Mucosa of gallbladder (tissue), 1 donor: ENCODE data around the gene TTBK1. TPM values are rescaled to one million over a fixed set of nuclear protein-coding genes. Genes with fewer than 3 reads are reported as not detected.

ENCODE experiments used
- DNase-seq: peaks from one replicate; pipeline ENCODE4 v3.0.0-alpha.2; 2020; ENCODE audit warnings: low spot score
- total RNA-seq: library from RNA; stranded (reverse); gene quantifications from one replicate; pipeline ENCODE4 v1.2.1, GENCODE V29; 2021
- donor health status: DM: no; HTN: no; CAD: no.

Gene TTBK1
- total RNA-seq, 1 donor from 2014 or later = 1.6 TPM

DNA sequence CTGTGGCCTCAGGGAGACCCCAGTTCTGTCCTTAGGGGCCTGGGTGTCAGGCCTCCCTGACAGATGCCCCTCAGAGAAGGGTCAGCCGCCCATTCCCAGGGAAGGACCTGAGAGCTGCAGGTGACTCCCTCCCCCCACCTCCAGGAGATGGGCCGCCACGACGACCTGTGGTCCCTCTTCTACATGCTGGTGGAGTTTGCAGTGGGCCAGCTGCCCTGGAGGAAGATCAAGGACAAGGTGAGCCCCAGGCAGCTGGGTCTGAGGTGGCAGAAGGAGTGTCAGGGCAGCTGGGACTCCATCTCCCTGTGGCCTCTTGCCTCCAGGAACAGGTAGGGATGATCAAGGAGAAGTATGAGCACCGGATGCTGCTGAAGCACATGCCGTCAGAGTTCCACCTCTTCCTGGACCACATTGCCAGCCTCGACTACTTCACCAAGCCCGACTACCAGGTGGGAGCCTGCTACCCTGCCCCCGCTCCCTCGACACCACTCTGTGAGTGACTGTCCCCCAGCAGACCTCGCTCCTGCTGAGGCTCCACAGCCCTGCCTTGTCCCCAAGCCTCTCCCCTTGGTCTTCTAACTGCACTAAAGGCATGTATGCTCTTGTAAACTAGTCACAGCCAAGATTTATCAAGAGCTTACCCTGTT is 12.2 kb downstream of the TTBK1 start:
- no peak for DNase-seq

DNA sequence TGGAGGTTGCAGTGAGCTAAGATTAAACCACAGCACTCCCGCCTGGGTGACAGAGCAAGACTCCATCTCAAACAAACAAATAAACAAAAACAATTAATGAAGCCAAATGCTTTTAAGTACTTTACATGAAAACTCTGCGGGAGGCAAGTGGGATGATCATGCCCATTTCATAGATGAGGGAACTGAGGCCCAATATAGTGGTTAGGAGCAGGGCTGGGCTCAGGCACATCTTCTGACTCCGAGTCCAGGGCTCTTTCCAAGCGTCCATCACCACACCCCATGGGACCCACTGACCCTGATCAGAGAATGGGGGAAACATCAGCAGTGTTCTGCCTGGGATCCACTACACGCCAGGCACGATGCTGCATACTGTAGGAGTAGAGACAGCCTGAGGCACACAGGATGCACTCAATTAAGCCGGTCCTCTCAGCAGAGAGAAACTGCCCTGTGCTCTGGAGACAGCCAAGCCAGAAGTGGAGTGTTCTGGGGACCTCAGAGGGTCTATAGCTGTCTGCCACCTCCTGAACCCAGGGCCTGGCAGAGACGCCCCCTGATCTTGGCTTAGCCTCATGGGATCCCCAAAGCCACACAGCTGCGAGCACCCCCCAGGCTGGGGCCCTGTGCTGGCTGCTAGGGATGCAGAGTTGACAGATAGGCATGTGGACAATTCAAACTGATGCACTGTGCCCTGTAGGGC is 13.5 kb downstream of the TTBK1 start:
- DNase-seq = no peak

- DNase-seq = no peak
These were observed 14.3 kb downstream of the TTBK1 start for GRCh38 chr6:43257367-43258145.

DNA sequence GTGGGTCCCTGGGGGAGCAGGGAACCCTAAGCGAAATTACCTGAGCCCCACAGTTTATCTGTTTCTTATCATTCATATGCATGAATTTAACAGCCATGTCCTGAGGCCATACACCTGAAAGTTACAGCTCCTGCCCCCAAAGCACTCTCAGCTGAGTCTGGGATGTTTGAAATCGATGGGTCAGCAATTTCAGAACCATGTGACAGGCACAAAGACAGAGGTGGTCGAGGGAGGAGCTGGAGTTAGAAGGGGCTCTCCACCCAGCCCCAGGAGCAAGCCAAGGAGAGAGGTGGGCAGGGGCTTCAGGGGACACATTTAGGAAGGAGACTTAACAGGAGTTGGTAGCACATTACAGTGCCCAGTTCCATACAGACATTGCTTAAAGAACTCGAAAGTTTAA is 14.9 kb downstream of the TTBK1 start:
- no peak for DNase-seq

DNA sequence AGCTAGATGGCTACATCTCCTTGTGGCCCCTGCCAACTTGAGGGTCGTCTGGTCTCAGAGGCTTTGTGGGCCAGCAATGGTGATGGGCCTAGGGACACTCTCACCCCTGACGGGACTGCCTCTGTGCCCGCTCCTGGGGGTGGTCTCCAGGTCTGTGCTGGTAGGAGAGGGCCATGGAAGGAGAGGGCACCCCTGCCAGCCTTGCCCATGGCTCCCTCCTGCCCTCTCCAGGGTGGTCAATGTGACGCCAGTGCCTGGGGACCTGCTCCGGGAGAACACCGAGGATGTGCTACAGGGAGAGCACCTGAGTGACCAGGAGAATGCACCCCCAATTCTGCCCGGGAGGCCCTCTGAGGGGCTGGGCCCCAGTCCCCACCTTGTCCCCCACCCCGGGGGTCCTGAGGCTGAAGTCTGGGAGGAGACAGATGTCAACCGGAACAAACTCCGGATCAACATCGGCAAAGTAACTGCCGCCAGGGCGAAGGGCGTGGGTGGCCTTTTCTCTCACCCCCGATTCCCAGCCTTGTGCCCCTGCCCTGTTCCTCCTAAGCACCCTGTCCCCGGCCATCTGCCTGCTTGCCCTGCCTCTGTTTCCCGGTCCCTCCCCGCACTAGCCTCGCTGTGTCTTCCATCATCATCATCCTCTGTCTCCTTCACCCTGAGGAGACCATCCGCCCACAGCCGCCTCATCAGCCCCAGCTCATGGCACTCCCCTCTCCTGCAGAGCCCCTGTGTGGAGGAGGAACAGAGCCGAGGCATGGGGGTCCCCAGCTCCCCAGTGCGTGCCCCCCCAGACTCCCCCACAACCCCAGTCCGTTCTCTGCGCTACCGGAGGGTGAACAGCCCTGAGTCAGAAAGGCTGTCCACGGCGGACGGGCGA is 15.8 kb downstream of the TTBK1 start:
- no peak for DNase-seq

DNA sequence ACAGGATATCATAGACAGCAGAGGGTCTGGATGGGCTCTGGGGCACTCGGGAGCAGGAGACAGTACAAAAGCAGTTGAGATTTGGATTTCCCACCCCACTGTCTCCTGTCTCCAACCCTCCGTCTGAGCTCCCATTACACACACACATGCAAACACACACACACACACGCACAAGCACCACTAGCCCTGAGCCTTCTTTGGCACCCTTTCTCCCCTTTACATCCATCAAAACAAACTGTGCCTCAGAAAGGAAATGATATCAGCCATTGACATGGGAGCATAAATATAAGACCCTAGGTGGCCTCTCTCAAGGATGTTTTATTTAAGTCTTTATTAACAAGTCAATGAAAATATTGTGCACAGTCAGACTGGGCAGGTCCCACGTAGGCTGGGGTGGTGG is 17.5 kb downstream of the TTBK1 start:
- no peak for DNase-seq

DNA sequence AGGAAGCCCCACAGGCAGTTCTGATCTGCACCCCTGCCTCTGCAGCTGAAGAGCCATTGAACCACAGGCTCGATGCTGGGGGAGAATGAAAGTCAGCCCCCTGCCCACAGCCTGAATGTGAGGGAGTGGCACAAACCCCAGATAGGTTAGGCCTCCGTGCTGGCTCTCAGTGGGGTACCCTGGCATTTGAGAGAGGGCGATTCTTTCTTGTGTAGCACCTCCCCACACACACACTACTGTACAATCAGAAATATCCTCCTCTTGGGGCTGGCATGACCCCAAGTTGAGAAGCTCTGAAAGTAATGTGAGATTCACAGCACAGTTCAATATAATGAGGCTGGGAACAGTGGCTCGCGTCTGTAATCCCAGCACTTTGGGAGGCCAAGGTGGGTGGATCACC is 17.9 kb downstream of the TTBK1 start:
- DNase-seq = no peak

DNA sequence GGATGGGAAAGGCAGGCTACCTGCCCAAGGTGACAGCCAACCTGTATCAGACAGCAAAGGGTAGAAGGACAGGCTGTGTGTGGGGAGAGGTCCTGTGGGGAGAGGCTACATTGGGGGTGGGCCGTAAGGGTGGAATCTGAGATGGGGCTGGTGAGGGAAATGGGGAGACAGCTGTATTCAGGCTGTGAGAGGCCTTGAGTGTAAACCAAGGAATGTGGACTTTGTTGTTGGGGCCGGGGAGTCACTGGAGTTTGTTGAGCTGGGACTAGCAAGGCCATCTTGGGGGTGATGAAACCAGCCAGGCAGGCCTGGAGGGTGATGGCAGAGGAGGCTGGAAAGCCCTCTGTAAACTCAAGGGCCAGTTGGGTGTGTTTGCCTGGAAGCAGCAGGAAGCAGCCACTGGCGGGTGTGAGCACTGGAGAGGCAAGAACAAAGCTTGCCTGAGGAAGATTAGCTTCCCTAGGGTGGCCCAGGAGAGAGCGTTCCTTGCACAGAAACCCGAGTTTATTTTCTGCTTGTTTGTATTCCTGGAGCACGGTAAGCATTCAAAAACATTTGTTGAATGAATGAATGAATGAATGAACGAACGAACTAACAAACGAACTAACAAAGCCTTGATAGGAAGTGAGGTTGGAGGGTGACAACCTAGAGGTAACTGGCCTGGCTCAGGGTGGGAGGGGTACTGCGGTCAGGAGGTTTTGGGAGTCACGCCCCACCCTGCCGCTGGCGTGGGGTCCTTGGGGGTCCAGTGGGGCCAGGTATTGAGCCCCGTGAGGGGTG is 18.9 kb downstream of the TTBK1 start:
- no peak for DNase-seq

GRCh38 chr6:43262780-43263313 is 19.6 kb downstream of the TTBK1 start:
- DNase-seq = no peak

GRCh38 chr6:43263314-43264178 is 20.3 kb downstream of the TTBK1 start:
- peak; percentile 79 for DNase-seq

DNA sequence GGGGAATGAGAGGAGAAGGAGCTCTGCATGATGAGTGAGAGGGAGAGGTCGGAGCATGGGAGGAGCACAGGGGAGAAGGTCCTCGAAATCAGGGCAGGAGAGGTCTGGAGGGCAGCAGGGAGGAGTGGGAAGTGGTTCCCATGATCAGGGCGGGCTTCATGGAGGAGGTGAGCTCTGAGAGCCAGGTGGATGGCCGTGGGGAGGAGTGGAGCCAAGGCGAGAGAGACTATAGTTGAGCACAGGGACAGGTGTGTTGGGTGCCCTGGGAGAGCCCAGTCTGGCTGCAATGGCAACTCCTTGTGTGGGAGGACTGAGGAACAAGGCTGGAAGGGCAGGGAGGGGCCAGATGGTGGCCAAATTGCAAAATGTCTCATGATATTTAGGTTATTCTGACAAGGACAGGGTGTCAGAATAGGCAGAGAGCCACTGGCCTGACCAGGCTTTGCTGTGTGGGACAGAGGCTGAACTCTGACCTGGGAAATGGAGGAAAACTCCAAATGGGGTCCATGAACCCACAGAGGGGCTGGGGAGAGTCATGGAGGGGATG is 21.4 kb downstream of the TTBK1 start:
- DNase-seq = no peak

DNA sequence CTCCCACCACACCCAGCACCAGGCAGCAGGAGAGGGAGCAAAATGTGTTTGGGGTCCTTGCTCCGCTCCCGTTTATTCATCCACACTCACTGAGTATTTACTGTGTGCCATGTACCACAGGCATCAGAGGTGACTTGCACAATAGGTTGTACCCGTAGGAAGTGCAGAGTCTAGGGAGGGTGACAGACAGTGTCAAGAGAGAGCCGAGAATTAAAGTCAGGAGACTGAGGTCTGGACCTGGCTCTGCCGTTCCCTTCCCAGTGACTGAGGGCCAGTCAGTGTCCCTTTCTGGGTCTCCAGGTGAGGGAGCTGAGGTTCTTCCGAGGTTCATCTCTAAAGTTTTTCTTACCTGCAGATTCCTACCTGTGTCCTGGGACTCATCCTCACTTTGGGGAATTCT is 22.3 kb downstream of the TTBK1 start:
- DNase-seq = no peak

GRCh38 chr6:43267619-43268354 is 24.5 kb downstream of the TTBK1 start:
- DNase-seq = peak; percentile 81

GRCh38 chr6:43268355-43268700 is 25.0 kb downstream of the TTBK1 start:
- DNase-seq = no peak

DNA sequence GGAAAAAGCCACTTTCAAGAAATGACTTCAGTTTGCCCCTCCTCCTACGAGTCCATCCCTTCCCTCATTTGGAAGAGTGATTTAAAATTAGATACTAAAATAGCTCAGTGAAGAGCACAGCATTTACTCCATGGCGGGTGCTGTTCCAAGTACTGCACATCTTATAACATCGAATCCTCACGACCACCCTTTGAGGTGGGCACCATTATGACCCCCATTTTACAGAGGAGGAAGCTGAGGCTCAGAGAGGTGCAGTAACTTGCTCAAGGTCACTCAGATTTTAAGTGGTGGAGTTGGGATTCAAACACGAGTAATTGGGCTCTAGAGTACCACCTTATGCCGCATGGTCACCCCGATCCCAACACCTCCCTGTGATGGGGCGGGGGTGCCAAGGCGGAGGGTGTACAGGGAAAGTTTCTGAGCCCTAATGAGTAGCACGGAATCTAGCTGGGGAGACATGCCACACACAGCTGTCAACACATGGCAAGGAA is 25.5 kb downstream of the TTBK1 start:
- no peak for DNase-seq

DNA sequence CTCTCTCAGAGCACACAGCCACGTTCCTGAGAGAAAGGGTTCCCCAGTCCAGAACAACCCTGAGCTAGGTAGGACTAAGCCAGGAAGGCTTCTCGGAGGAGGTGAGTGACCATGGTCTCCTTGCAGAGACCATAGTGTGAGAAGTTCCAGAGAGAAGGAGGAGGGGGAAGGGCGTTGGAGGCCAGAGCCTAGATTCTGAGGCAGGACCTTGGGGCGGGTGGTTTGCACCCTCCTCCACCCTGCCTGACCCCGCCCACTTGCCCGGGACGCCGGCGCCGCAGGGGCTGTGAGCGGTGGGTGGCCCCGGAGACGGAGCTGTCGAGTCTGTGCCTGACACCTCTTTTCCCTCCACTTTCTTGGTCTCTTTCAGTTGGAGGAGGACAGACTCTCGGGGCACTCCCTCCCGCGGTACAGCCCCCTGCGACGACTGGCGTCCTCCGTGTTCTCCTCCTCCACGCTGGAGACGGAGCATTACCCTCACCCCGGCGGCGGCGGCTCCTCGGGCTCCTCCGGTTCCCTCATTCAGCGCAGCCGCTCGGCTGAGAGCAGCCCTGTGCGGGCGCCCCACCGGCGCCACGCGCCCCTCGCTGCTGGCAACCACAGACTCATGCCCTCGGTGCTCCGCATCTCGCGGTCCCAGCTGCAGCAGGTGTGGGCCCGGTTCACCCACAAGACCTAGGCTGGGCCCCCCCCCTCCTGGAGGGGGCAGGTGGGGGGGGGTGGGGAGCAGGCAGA is 26.2 kb downstream of the TTBK1 start:
- no peak for DNase-seq

DNA sequence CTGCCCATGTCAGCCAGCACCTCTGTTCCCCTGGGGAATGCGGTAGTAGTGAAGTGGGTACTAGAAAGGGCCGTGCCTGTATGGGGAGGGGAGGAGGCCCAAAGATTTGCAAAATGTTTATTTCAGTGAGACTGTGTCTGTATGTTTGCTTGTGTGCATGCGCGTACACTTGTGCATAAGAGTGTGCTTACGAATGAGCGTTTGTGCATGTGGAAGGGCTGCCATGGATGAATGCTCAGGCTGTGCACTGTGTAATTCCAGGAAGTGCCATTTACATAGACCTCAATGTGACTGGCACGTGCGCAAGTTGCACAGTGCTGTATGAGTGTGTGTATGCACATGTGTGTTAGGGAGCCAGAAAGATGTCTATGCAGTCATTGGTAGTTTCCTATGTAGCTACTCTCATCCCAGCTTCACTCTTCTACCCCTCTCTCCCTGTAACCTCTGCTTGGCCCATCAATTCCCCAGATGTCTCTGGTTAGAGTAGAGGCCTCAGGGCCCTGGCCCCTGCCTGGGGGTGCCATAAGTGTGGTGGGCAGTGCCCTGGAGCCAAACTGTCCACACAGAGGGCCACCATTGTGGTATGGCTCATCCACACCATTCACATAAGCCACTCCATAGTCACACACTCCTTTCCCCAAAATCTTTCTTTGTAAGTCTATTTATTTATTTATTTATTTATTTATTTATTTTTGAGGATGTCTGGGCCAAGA is 28.0 kb downstream of the TTBK1 start:
- DNase-seq = no peak
